ENCODE measurements around the gene LRP1B. TPM values are rescaled to one million over a fixed set of nuclear protein-coding genes. Genes with fewer than 3 reads are reported as not detected.

LRP1B gene
- total and polyA plus RNA-seq, 4 donors = 0.01 to 0.84 (median 0.17) TPM

- no peaks in the 10 kb centered on the region for H3K36me3 ChIP-seq (ENCODE audit: control insufficient read depth in 4 of 4, insufficient read depth in 3 of 4, low read depth in 1 of 4, low read length in 3 of 4)
- 70% methylated on average over 1 of the region's 1 CpG for WGBS
- no peak overlapping the region for H3K27ac ChIP-seq (ENCODE audit: low read depth in 1 of 2, low read length in 2 of 2)
Observed at GRCh38 chr2:142153601-142154000, 22.8 kb upstream of the LRP1B start.

GRCh38 chr2:142150453-142150852 is 19.6 kb upstream of the LRP1B start:
- Histone ChIP-seq H3K27me3 (ENCODE audit: control insufficient read depth in 4 of 4, insufficient read depth in 4 of 4, low read length in 3 of 4) (no peaks in the 10 kb centered on the region), H3K27ac (ENCODE audit: low read depth in 1 of 2, low read length in 2 of 2) (no peak overlapping the region), H3K4me3 (ENCODE audit: low read depth in 1 of 3, low read length in 3 of 3) (no peak overlapping the region), H3K4me1 (ENCODE audit: control insufficient read depth in 4 of 4, insufficient read depth in 4 of 4, low read length in 3 of 4) (no peaks in the 10 kb centered on the region), H3K9ac (ENCODE audit: low read depth in 1 of 2, low read length in 2 of 2) (no peak overlapping the region), H3K9me3 (ENCODE audit: control insufficient read depth in 4 of 4, low read length in 3 of 4) (no peaks in the 10 kb centered on the region), H3K36me3 (ENCODE audit: control insufficient read depth in 4 of 4, insufficient read depth in 3 of 4, low read depth in 1 of 4, low read length in 3 of 4) (no peaks in the 10 kb centered on the region)
- no peak for TF ChIP-seq RXRA (IDR thresholded peaks at IDR 0.05)
- TF ChIP-seq ZBTB33 (IDR thresholded peaks at IDR 0.05) = no peak
- TF ChIP-seq RAD21 (IDR thresholded peaks at IDR 0.05) = no peak
- TF ChIP-seq JUND (IDR thresholded peaks at IDR 0.05) = no peak
- TF ChIP-seq HNF4A (conservative IDR thresholded peaks at IDR 0.05) = no peak
- TF ChIP-seq NR2F2 (IDR thresholded peaks at IDR 0.05) = no peak
- TF ChIP-seq, protein P1, sequence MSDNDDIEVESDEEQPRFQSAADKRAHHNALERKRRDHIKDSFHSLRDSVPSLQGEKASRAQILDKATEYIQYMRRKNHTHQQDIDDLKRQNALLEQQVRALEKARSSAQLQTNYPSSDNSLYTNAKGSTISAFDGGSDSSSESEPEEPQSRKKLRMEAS (IDR thresholded peaks at IDR 0.05) = no peak
- TF ChIP-seq GABPA (IDR thresholded peaks at IDR 0.05 in 1 of 2, conservative IDR thresholded peaks at IDR 0.05 in 1 of 2) = no peak
- TF ChIP-seq FOXA1 (IDR thresholded peaks at IDR 0.05) = no peak
- TF ChIP-seq FOXA2 (IDR thresholded peaks at IDR 0.05) = no peak
- TF ChIP-seq, protein P2, sequence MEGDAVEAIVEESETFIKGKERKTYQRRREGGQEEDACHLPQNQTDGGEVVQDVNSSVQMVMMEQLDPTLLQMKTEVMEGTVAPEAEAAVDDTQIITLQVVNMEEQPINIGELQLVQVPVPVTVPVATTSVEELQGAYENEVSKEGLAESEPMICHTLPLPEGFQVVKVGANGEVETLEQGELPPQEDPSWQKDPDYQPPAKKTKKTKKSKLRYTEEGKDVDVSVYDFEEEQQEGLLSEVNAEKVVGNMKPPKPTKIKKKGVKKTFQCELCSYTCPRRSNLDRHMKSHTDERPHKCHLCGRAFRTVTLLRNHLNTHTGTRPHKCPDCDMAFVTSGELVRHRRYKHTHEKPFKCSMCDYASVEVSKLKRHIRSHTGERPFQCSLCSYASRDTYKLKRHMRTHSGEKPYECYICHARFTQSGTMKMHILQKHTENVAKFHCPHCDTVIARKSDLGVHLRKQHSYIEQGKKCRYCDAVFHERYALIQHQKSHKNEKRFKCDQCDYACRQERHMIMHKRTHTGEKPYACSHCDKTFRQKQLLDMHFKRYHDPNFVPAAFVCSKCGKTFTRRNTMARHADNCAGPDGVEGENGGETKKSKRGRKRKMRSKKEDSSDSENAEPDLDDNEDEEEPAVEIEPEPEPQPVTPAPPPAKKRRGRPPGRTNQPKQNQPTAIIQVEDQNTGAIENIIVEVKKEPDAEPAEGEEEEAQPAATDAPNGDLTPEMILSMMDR (IDR thresholded peaks at IDR 0.05; ENCODE audit: low read depth, low read length, missing input control) = no peak
- no peak for TF ChIP-seq HNF4G (IDR thresholded peaks at IDR 0.05)
- no peak for TF ChIP-seq YY1 (IDR thresholded peaks at IDR 0.05)
- no peak for TF ChIP-seq ATF3 (IDR thresholded peaks at IDR 0.05)
- TF ChIP-seq REST (IDR thresholded peaks at IDR 0.05) = no peak
- TF ChIP-seq EGR1 (IDR thresholded peaks at IDR 0.05; ENCODE audit: low read depth in 2 of 2) = no peak
- TF ChIP-seq SP1 (IDR thresholded peaks at IDR 0.05) = no peak
- TF ChIP-seq TAF1 (conservative IDR thresholded peaks at IDR 0.05) = no peak
- WGBS = 68% methylated on average over 1 of the region's 1 CpG
- DNase-seq (ENCODE audit: low spot score) = no peak

More at GRCh38 chr2:142153601-142154000, 22.8 kb upstream of the LRP1B start:
- no peak for DNase-seq (ENCODE audit: low spot score)
- Histone ChIP-seq H3K4me3 (ENCODE audit: low read depth in 1 of 3, low read length in 3 of 3) (no peak overlapping the region), H3K9ac (ENCODE audit: low read depth in 1 of 2, low read length in 2 of 2) (no peak overlapping the region), H3K4me1 (ENCODE audit: control insufficient read depth in 4 of 4, insufficient read depth in 4 of 4, low read length in 3 of 4) (no peaks in the 10 kb centered on the region), H3K27me3 (ENCODE audit: control insufficient read depth in 4 of 4, insufficient read depth in 4 of 4, low read length in 3 of 4) (peaks cover 0 to 2% (median 0%) of the 10 kb centered on the region in 4 donors), H3K9me3 (ENCODE audit: control insufficient read depth in 4 of 4, low read length in 3 of 4) (no peaks in the 10 kb centered on the region)
- TF ChIP-seq GABPA (IDR thresholded peaks at IDR 0.05 in 1 of 2, conservative IDR thresholded peaks at IDR 0.05 in 1 of 2) = no peak
- no peak for TF ChIP-seq ZBTB33 (IDR thresholded peaks at IDR 0.05)
